ENCODE measurements around the gene C15orf40.

Gene C15orf40

GRCh38 chr15:82992436-82992998, 18.9 kb downstream of the C15orf40 start:
- DNase-seq: no peak

- peak; percentile 20 for DNase-seq
Observed at GRCh38 chr15:82986442-82986780, 25.0 kb downstream of the C15orf40 start.

- DNase-seq: peak; percentile 93
Observed at GRCh38 chr15:82985688-82986441, 25.6 kb downstream of the C15orf40 start, which contains the start of gene RAMAC. RAMAC (plus strand) TSS chr15:82986210; CDS start chr15:82989019, 2,809 bp downstream.

- DNase-seq: no peak
Observed at GRCh38 chr15:82980981-82981380, 30.5 kb downstream of the C15orf40 start.

- DNase-seq: no peak
Observed at GRCh38 chr15:82979726-82980125, 31.7 kb downstream of the C15orf40 start.

GRCh38 chr15:82978438-82978837, 33.0 kb downstream of the C15orf40 start:
- no peak for DNase-seq

GRCh38 chr15:82977076-82977475, 34.4 kb downstream of the C15orf40 start:
- DNase-seq: no peak

- no peak for DNase-seq
Observed at GRCh38 chr15:82972990-82973389, 38.4 kb downstream of the C15orf40 start.

- DNase-seq: no peak
Observed at GRCh38 chr15:82971218-82971984, 40.0 kb downstream of the C15orf40 start.

- no peak for DNase-seq
Observed at GRCh38 chr15:82970696-82971095, 40.7 kb downstream of the C15orf40 start.

GRCh38 chr15:82970078-82970686, 41.3 kb downstream of the C15orf40 start:
- DNase-seq: no peak

GRCh38 chr15:82969353-82969752, 42.1 kb downstream of the C15orf40 start:
- no peak for DNase-seq

- no peak for DNase-seq
Observed at GRCh38 chr15:82968066-82968465, 43.4 kb downstream of the C15orf40 start.

GRCh38 chr15:82966671-82967071, 44.8 kb downstream of the C15orf40 start:
- peak; percentile 83 for DNase-seq

GRCh38 chr15:82964890-82965289, 46.5 kb downstream of the C15orf40 start:
- no peak for DNase-seq

- no peak for DNase-seq
Observed at GRCh38 chr15:82963471-82964341, 47.7 kb downstream of the C15orf40 start.

- no peak for DNase-seq
Observed at GRCh38 chr15:82960766-82961165, 50.7 kb downstream of the C15orf40 start.

- DNase-seq: no peak
Observed at GRCh38 chr15:82959423-82959822, 52.0 kb downstream of the C15orf40 start.

- no peak for DNase-seq
Observed at GRCh38 chr15:82958638-82959037, 52.8 kb downstream of the C15orf40 start.

GRCh38 chr15:82952158-82953081, 59.0 kb downstream of the C15orf40 start, which contains the start of gene HOMER2:
HOMER2 (minus strand) TSS chr15:82952720; CDS start chr15:82952535, 185 bp downstream.
- DNase-seq: no peak
